Fibroblast of skin of right quadriceps (primary cell): Measurements from ENCODE around the gene PPP1R12C.

Experiments
- DNase-seq: peaks from one replicate; pipeline ENCODE4 v3.0.0-alpha.2; 2013

The PPP1R12C gene

GRCh38 chr19:55041627-55042343, 75.7 kb downstream of the PPP1R12C start:
- DNase-seq = no peak

DNA sequence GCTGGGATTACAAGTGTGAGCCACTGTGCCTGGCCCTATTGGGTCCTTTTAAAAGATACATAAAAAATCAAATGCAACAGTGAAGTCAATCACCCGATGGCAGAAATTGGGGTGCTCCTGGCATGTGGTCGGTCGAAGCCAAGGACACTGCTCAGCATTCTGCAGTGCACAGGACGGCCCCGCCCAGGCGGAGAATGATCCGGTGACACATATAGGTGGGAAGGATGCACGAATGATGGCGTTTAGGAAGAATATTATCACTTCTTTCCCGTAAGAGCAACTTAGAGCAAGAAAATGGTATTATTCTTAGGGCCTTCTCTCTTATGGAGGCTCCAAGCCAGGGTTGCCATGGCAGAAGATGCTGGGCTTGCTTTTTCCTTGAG, 76.2 kb downstream of the PPP1R12C start:
- DNase-seq = no peak
